Fibroblast of lung (primary cell): Measurements from ENCODE around the gene KLK4.

Experiments
- EZH2 ChIP-seq: IDR thresholded peaks from 2 replicates; pipeline ENCODE4 v1.5.1; 2012; ENCODE audit warnings: low read length, control low read depth, mild to moderate bottlenecking; ENCODE audit errors: missing control alignments
- TF ChIP-seq, protein P1 (sequence below), 2 donors: IDR thresholded peaks in 1 of 2; conservative IDR thresholded peaks in 1 of 2; 1 replicate in 1 of 2; 2 replicates in 1 of 2; pipeline ENCODE4 v1.5.1; 2011 to 2012; ENCODE audit warnings: low read length in 2 of 2, control low read depth in 1 of 2, inconsistent platforms in 1 of 2, low read depth in 1 of 2, mild to moderate bottlenecking in 1 of 2

GRCh38 chr19:50870417-50871089, 40.6 kb downstream of the KLK4 start:
- TF ChIP-seq, protein P1, sequence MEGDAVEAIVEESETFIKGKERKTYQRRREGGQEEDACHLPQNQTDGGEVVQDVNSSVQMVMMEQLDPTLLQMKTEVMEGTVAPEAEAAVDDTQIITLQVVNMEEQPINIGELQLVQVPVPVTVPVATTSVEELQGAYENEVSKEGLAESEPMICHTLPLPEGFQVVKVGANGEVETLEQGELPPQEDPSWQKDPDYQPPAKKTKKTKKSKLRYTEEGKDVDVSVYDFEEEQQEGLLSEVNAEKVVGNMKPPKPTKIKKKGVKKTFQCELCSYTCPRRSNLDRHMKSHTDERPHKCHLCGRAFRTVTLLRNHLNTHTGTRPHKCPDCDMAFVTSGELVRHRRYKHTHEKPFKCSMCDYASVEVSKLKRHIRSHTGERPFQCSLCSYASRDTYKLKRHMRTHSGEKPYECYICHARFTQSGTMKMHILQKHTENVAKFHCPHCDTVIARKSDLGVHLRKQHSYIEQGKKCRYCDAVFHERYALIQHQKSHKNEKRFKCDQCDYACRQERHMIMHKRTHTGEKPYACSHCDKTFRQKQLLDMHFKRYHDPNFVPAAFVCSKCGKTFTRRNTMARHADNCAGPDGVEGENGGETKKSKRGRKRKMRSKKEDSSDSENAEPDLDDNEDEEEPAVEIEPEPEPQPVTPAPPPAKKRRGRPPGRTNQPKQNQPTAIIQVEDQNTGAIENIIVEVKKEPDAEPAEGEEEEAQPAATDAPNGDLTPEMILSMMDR (conservative IDR thresholded peaks at IDR 0.05 in 1 of 2, IDR thresholded peaks at IDR 0.05 in 1 of 2; ENCODE audit: low read depth in 1 of 2, low read length in 2 of 2): no peak
- no peak for TF ChIP-seq EZH2
